ENCODE measurements around the gene OSBPL3.
"Not testable (repeated sequence)": the region's sequence is repeated elsewhere in the genome, so short reads cannot be mapped to it uniquely, and the experiment has no call there.

The OSBPL3 gene

DNA sequence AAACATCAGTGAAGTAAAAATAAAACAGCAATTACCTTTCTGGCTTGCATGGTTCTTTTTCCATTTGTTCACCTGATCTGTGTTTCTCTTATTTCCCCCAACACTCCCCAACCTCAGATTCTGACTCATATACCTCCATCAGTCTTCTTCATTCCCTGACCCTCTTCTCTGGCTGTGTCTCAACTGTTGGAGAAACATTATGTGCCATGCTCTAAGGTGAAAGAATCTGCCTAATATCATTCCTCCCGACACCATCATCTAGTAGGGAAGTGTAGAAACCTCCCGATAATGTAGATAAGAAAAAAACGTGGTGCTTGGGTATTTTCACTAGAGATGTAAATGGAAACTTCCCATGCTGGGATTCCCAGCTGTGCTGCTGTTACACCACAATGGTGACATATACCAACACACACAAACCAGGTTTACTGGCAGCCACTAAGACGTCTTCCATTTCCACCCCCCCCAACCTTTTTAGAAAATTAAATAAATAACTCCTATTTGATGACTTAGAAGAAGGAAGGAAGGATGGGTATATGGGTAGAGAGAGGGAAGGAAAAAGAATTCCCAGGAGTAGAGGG lies 63.4 kb downstream of the OSBPL3 start:
- no peak for DNase-seq

DNA sequence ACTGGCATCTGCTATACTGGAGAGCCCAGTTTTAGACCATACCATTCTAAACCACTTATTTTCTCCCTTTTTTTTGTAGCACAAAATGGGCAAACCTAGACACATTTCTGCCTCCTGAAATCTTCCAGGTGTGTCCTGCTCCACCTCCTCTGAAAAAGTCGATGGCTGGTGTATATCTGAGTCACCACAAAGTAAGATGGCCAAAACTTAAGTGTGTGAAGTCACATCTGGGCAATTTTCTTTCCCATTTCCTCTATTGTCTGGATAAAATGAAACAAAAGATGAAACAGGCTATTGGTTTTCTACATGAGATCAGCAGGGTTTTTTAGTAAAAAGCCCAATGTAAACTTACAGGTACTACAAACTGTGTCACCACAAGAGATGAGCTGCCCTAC lies 65.5 kb downstream of the OSBPL3 start:
- DNase-seq: no peak

DNA sequence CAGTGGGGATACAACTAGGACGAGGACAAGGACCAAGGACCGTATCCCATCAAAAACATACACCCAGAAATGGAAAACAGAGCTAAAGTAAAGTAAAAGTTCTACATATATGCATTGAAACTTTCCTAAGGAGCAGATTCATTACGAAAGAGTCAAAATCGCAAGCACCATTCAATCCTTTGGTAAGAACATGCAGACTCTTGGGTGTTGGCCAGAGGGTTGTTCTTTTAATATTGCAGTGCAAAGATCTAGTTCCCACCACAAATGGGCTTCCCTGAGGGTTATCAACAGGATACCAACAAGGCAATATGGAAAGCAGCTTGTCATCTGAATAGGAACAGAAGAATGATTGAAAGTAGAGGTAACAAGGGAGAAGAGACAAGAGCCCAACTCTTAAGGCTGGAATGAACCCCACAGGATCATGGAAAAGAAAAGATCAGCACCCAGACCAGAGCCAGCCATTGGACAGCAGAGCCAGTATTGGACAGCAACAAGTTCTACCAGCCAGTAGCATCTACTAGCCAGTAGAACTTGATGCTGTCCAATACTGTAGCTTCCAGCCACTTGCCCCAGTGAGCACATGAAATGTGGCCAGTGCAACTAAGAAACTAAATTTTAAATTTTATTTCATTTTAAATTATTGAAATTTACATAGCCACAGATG lies 66.0 kb downstream of the OSBPL3 start:
- DNase-seq: no peak

DNA sequence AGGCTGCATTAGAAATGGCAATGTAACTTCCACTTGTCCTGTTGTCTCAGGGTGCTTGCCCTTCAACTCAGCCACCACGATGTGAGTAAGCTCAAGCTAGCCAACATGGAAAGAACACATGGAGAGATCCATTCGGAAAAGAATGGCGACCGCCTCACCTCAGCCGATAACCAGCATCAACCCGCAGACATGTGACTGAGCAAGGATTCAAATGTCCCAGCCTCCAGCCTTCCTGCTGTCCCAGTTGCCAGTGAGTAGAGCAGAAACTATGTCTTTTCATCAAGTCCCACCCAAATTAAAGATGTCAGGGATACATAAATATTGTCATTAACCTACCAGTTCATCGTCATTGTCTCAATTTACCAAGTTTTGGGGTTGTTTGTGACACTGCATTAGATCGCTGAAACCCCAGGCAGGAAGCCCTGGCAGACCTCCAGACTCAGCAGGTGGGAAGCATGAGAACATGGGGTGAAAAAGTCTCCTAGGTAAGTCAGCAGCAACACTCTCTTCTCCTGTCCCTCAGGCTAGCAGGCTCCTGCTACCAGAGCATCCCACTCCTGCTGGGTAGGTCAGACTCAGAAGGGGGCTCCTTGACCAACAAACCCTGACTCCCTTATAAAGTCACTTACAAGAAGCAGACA lies 67.0 kb downstream of the OSBPL3 start:
- DNase-seq: no peak

DNA sequence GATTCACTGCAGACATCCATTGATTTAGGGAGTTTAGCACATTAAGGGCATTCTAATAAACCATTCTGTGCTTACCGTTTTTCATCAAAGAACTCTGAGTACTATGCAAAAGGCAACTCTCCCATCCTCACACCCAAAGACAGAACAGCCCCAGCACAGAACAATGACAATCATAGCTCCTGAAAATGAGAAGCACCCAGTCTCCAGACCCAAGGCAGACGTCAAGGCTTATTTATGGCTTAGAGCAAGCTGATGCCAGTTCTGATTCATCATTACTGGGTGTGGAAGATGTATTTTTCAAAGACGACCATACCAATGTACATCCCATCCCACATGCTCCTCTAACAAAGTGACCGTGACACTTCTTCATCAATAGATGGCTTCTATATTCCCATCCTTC lies 67.6 kb downstream of the OSBPL3 start:
- DNase-seq: no peak

DNA sequence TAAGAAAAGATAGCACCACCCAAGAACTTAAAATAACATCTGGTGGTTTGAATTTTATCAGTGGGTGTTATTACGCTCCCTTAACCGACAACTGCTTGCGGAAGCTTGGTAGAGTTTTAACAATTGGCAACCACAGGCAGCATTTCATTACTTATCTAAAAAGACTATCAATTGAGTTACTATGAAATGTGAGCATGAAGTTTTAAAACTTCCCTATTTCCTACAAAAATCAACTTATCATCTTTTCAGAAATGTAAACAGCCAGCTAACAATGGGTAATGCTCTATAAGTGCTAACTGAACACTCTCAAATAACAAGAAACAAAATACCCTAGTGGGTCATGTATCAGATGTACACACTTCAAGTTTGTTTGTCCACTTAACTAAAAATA lies 68.8 kb downstream of the OSBPL3 start:
- DNase-seq: no peak

DNA sequence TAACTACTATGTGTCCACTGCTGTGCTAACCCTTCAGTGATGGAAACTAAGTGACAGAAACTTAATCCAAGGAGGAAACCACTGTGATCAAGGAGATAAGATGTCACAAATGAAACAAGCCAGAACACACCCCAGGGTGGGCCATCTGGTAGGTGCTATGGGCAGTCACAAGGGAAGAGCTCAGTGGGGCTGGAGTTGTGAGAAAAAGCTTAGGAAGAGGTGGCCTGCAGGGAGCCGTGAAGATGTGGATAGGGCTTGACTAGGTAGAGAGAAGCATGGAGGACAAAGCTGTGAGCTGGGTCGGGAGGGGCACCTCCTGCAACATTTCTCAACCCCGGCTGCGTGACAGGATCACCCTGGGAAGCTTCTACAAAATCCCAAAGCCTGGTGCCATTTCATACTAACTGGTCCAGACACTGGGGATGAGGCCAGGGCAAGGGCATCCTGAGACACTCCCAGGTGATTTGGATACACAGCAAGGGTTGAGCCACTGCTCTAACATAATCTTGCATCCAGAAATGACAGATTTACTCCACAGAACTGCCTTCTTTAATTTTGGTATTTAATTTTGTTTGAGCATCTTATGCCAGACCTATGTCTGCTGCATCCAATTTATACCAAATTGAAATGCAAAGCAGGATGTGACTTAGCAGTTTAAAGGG lies 69.3 kb downstream of the OSBPL3 start:
- no peak for DNase-seq

DNA sequence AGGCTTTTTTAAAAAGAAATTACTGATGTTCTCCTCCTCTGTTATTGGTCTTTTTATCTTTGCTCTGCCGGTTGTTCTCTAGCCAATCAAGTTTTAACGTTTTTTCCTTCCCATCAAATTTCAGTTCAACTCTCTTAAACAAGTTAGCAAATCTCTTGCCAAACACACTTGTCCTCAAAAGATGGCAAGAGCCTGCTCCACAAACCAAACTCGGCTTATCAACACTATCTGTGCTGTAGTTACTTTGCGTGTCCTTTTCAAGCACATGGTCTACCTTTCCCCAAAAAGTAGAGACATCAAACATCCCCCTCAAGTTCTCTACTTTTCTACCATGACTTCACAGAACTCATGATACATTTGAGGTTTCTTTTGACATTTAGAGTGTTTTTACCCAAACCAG lies 71.3 kb downstream of the OSBPL3 start:
- DNase-seq: no peak

DNA sequence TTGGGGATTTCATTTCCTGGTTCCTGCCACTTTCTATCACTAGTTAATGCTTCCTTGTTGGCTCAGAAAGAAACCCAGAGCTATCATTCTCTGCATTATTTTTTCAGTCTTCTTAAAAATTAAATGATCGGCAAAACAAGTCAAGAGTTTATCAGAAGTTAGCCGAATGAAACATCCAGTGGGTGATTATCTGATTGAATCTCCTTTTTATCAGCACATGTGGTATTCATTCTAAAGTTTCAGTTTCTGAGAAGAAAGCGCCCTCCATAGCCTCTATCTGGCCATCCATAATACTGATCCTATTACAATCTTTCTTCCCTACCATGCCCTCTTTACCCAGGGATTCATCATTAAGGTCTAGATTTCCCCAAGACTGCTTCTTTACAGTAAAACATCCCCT lies 71.8 kb downstream of the OSBPL3 start:
- no peak for DNase-seq

DNA sequence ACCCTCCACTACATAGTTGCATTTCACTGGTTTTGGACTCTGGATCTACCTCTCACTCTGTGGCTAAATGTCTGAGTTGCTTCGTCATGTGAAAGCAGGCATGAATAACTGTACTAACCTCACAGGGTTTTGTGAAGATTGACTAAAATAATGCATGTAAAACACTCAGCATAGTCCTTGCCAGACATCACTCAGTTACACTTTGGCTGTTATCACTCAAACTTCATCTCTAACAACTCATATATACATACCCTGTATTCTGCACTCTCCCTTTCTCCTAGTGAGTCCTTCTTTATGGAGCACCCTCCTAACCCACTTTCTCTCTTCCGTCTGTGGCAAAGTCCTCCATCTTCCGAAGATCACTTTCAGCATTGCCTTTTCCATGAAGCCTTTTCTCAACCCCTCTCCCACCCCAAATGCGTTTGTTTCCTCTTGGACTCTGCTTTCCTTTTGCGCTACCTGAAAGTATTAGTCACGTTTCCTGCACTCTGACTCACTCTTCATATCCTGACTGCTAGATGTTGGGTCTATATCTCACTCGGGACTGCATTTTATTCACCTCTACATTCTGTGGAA lies 72.6 kb downstream of the OSBPL3 start:
- DNase-seq: peak; percentile 44

DNA sequence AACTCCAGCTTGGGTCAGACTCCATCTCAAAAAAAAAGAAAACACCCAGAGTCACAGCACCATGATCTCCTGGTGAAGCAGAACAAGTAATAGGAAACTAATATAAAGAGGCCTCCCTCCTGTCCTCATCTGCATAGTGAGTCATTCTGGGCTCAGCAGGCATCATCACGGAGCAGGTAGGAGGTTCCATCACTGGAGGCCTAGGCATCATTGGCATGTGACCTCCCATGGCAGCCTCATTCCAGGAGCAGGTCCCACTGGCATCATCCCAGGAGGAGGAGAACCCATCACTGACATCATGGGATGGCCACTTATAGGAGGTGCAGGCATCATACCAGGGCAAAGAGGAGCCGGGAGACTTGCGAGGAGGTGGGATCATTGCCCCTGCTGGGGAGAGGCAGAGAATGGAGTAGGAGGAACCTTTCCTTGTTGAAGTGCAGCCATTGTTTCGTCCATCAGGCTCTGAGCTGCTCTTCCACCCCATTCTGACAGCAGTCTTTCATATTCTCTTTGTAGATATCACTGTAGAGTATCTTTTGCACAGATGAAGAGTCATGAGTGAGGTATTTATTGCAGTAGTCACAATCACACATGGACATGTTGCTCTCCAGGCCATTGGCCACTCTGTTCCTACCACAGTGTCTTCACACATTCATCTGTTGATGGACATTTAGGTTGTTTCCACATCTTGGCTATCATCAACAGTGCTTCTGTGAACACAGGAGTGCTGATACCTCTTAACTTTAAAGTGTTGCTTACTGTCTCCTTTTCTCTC lies 73.8 kb downstream of the OSBPL3 start:
- DNase-seq: peak; percentile 56

DNA sequence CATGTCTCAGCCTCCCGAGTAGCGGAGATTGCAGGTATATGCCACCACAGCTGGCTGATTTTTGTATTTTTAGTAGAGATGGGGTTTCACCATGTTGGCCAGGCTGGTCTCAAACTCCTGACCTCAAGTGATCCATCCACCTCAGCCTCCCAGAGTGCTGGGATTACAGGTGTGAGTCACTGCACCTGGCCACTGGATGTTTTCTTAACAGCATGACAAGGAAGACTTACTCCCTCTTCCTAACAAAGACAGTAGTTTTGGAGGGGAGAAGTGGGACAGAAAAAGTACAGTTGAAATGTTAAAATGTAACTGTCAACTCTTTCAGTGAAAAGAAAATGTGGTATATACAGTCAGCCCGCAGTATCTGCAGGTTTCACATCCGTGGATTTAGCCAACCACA lies 76.0 kb downstream of the OSBPL3 start:
- DNase-seq: not testable (repeated sequence)

DNA sequence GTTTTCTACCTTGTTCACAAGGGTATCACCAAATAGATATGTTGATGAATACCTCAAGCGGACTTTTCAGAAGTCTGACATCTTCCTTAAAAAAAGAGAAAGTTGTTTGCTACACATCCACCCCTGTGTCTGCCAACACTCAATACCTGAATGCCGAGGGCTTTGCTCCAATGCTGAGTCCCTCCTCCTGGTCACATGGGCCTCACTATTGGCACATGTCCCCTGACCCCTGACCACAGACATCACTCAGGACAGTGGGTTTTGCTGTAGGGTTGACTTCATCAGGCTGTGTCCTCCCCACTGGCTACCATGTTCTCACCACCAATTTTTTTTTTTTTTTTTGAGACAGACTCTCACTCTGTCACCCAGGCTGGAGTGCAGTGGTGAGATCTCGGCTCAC lies 76.4 kb downstream of the OSBPL3 start:
- no peak for DNase-seq

DNA sequence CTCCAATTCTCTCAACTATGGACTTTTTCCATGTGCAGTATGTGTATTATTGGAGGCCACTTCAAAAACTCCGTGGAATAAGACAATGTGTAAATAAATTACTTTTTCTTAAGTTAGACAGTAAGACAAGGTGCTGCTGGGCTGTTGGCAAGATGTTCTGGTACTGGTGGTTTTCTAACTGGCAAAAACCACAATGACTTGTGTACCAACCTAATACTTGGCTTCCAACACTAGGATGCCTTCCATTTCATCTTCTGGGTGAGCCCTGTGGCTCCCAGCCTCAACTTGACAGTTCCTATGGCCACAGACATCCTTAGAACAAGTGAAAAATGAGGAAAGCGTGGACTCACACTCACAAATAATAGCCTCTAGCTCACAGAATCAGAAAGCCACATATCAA lies 77.0 kb downstream of the OSBPL3 start:
- DNase-seq: no peak

DNA sequence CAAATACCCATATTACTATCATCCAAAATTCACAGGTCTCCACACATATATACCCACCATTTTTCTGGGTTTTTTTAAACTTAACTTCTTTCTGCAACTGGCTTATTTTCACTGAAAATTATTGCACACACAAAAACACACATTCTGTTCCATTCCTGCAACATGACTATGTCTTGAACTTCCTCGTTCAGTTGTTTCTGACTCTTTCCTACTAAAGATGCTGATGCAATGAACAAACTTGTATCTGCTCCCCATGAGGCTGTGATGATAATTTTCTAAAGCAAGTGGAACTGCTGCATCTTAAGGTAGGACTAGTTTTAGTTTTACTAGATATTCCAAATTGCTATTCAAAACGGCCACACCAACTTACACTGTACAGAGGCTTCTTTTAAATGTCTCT lies 77.7 kb downstream of the OSBPL3 start:
- no peak for DNase-seq

DNA sequence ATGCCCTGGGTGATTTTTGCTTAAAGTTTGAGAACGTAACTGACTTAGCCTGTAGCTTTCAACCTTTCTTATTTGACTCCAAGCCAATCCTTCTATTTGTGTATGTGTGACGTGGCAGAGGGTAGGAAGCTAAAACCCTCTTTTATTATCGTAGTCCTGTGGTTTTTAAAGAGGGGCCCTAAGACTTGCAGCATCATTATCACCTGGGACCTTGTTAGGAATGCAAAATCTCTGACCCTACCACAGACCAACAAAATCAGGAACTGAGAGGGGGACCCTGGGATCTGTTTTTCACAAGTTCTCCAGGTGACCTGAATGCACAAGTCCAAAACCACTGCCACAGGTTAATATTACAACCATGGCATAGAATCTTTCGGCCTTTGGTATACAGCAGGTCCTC lies 80.1 kb downstream of the OSBPL3 start:
- no peak for DNase-seq

DNA sequence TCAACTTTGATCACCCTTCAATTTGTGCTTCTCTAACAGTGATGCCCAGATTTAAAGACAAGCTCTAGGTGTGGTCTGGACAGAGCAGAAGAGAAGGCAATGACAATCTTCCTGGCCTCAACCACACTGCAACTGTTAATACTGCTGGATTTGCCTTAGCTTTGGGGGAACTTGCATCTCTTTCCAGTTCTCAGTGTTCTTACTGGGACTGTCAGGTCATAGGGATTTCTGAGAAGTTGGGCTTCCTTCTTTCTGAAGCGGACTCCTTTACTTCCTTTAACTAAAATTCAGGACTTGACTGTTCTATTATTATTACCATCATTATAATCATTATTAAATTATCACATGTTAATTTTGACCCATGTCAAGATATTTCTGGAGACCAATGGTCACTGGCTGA lies 80.8 kb downstream of the OSBPL3 start:
- DNase-seq: no peak

DNA sequence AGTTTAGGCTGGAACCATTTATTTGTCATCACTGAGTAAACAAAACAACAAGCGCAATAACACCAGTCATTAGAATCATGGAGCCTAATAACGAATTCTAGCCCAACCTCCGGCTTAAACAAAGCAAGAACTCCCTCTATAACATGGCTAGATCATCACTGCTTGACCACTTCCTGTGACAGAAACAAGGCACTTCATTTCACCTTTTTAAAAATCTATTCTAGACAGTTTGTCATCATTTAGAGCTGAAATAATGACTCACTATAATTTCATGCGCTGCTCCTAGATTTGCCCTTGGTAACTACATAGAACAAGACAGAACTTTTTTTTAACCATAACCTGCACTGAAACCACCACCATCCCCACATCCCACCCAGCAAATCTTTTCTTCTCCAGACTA lies 81.3 kb downstream of the OSBPL3 start:
- DNase-seq: no peak

DNA sequence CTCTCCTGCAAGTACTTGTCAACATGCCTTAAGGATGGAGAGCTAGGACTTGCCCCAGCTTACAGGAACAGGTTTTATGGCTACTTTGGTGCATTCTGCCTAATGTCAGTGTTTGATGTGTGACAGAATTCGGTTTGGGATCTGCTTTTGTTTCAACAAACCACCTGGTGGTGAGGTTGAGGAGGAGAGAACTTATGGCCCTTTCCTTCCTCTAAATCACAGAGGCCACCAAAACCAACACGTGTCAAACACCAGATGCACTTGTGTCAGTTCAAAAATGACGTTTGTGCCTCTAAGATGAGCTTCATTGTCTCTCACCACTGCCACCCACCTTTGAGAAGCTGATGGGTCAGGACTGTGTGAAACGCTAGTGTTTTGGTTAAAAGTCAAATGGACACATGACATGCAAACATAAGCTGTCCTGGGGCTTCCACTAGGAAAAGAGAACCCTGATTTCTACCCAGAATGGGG lies 83.9 kb downstream of the OSBPL3 start:
- no peak for DNase-seq

DNA sequence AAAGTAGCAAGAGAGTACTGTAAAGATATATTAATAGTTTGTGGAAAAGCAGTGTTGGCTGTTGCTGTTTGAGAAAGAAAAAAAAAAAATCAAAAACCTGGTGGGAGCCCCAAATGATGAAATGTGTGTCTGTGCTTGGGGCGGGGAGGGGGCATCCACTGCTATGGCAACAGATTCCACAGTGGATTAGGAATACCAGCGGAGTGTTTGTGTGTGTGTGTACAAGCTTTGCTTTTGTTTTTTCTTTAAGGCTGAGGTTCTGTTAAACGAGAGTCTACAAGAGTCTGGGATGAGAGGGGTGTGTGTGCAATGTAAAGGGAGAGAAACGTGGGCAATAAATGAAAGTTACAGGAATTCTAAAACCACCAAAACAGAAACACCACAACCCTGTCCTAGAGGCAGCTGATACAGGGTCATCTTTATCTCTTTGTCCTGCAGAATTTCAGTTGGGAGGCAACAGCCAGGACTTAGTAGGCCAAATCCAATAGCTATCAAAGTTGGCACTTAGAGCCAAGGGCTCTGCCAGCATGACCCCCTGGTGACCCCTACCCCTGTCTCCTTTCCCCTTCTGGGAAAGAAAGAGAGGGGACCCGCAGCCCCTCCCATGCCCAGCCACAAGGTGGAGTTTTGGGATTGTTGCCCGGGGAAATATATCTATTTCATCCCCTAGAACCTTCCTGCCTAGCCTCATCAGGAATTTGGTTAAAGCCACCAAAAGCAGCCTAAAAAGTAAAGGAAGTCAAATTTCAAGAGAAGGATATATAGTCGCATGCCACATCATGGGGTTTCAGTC lies 85.4 kb downstream of the OSBPL3 start:
- no peak for DNase-seq

DNA sequence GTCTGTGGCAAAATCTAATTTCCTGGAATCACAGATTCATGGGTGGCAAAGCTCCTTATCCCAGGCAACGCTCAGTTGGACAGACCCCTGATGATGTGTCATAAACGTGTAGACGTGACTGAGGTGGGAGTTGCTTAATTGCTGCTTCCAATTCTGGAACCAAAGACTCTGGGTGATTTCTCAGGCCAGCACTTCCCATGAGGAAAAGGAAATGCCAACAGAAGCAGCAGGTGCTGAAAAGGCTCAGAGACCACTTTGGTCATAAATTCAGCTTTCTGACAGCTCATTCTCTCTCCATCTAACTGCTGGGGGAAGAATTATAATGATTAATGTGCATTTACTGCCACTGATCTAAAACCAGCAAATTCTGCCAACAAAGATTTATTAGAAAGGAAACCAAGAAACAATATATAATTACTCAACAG lies 88.7 kb downstream of the OSBPL3 start:
- no peak for DNase-seq

DNA sequence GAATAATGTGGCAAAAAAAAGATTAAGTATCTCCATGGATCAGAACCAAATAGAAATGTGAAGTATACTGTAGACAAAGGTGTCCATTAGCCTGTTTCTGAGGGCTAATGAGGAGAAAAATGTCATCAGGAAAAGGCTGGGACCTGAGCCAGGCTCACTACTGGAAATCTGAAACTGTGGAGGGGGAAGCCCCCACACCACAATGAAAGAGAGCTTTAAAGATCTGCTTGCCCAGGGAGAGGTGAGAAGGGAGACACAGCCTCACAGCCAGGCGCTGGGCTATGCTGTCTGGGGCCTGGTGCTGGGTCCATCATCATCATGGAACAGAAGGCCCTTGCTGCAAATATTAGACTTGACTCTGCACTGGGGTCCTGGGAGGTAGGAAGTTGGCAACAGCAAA lies 90.4 kb downstream of the OSBPL3 start:
- DNase-seq: no peak
